HG03159 (cell line): ENCODE measurements around the gene OR2F1.

ENCODE experiments used
- ATAC-seq: cut with Tn5 transposase; IDR thresholded peaks from one replicate; pipeline ENCODE4 v1.9.1; 2021; ENCODE audit warnings: mild to moderate bottlenecking, moderate library complexity; ENCODE audit not compliant: unreplicated experiment

The OR2F1 gene

GRCh38 chr7:143954544-143954943 is at the start of gene OR2F1:
Gene OR2F1 (plus strand): TSS chr7:143954844. CDS start chr7:143959971, 5,127 bp downstream.
- ATAC-seq = no peak

- ATAC-seq = no peak
These were observed 49.1 kb upstream of the OR2F1 start for GRCh38 chr7:143905509-143905908.

- ATAC-seq = no peak
These were observed 48.5 kb upstream of the OR2F1 start for GRCh38 chr7:143906151-143906550.

GRCh38 chr7:143906895-143907294 is 47.7 kb upstream of the OR2F1 start:
- ATAC-seq = no peak

GRCh38 chr7:143908120-143908519 is 46.5 kb upstream of the OR2F1 start:
- no peak for ATAC-seq

- no peak for ATAC-seq
These were observed 44.8 kb upstream of the OR2F1 start for GRCh38 chr7:143909863-143910262.

GRCh38 chr7:143910473-143911248 is 44.0 kb upstream of the OR2F1 start:
- ATAC-seq = no peak

- no peak for ATAC-seq
These were observed 40.6 kb upstream of the OR2F1 start for GRCh38 chr7:143913945-143914615.

- no peak for ATAC-seq
These were observed 39.5 kb upstream of the OR2F1 start for GRCh38 chr7:143914938-143915652.

- no peak for ATAC-seq
These were observed 29.8 kb upstream of the OR2F1 start for GRCh38 chr7:143924851-143925250.

- ATAC-seq = no peak
These were observed 25.3 kb upstream of the OR2F1 start for GRCh38 chr7:143929224-143929920.

GRCh38 chr7:143931739-143932138 is 22.9 kb upstream of the OR2F1 start:
- no peak for ATAC-seq

GRCh38 chr7:143934526-143935325 is 19.9 kb upstream of the OR2F1 start, which contains the start of gene OR2F2:
Gene OR2F2 (plus strand): TSS chr7:143935233. CDS start chr7:143935233, 0 bp downstream.
- no peak for ATAC-seq

- no peak for ATAC-seq
These were observed 18.3 kb upstream of the OR2F1 start for GRCh38 chr7:143936087-143937009.

- no peak for ATAC-seq
These were observed 16.0 kb upstream of the OR2F1 start for GRCh38 chr7:143938379-143939243.

GRCh38 chr7:143945423-143945822 is 9.2 kb upstream of the OR2F1 start:
- ATAC-seq = no peak

GRCh38 chr7:143947111-143947510 is 7.5 kb upstream of the OR2F1 start:
- ATAC-seq = no peak

GRCh38 chr7:143948733-143949132 is 5.9 kb upstream of the OR2F1 start:
- ATAC-seq = no peak
